LHCN-M2 (cell line): Measurements from ENCODE around the gene ADCY10. TPM values are rescaled to one million over a fixed set of nuclear protein-coding genes. Genes with fewer than 3 reads are reported as not detected.
"Not testable (repeated sequence)": the region's sequence is repeated elsewhere in the genome, so short reads cannot be mapped to it uniquely, and the experiment has no call there.

Experiments used
- DNase-seq: peaks from one replicate; pipeline ENCODE4 v3.0.0-alpha.2; 2012; ENCODE audit warnings: low read depth
- total RNA-seq: library from RNA; depleted of rRNA; stranded (reverse); fragments of >200 nt; gene quantifications from 2 replicates; pipeline ENCODE4 v1.2.3, GENCODE V29; 2014

ADCY10 gene
- total RNA-seq, 1 experiment from 2014 or later: 0.29 TPM

DNA sequence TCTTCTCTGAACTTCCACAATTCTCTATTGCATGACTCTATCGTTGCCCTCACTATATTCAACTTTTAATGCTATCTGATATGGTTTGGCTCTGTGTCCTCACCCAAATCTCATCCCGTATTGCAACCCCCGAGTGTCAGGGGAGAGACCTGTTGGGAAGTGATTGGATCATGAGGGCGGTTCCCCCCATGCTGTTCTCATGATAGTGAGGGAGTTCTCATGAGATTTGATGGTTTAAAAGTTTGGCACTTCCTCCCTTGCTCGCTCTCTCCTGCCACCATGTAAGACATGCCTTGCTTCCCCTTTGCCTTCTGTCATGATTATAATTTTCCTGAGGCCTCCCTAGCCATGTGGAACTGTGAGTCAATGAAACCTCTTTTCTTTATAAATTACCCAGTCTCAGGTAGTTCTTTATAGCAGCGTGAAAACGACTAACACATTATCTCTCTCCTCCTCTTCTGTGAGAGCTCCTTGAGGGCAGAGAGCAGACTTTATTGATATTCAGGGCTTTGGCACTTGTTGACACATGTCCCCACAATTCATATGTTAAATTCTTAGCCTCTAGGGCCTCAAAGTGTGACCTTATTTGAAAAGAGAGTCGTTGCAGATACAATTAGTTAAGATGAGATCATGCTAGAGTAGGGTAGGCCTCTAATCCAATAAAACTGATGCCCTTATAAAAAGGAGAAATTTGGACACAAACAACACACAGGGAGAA lies 52.1 kb downstream of the ADCY10 start:
- no peak for DNase-seq

DNA sequence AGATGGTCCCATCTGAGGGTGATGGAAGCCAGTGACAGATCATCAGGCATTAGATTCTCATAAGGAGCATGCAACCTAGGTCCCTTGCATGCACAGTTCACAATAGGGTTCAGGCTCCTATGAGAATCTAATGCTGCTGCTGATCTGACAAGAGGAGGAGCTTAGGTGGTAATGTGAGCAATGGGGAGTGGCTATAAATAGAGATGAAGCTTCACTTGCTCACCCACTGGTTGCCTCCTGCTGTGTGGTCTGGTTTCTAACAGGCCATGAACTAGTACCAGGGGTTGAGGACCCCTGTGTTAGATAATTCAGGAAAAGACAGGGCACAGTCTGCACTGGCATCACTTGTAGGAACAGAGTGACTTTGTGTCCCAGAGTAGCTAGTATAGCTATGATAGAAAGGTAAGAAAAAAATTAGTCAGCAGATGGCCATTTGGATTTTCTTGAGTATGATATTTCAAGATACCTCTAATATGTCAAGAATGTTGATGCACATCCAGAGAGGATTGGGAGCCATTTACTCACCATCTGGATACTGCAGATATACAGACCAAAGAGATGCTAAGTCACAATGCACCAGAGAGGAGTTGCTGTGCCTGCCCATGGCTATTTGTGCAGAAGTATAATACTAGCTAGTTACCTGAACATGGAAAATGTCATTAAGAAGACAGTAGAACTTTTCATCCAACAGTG lies 53.6 kb downstream of the ADCY10 start:
- peak; percentile 15 for DNase-seq

DNA sequence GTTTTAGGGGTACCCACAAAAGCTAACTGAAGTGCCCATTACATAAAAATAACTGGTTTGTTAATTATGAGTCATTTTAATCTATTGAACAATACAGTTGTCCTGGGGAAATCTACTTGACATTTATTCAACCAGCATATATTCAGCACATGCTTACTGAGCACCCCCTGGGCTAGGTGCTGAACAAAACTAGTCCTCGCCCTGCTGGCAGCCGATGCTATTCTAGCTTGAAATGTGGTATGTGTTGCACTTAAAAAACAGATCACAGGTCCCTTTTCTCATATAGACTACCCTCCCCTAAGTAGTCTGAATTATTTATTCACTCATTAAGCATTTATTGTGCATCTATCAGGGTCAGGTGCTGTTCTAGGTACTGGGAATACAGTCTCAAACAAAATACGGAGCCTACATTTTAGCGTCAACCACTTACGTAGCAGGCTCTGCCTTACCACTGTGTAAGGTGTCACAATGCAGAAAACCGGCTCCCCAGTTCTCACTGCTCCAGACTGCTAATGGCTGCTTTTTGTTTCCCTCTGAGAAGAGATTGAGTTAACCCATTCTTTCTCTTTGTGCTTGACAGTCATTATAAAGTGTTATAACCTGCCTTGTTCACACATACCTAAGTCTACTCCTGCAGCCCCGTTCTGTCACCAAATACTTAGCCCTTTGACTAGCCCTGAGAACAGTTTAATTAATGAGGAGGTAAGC lies 57.1 kb downstream of the ADCY10 start:
- DNase-seq: no peak

DNA sequence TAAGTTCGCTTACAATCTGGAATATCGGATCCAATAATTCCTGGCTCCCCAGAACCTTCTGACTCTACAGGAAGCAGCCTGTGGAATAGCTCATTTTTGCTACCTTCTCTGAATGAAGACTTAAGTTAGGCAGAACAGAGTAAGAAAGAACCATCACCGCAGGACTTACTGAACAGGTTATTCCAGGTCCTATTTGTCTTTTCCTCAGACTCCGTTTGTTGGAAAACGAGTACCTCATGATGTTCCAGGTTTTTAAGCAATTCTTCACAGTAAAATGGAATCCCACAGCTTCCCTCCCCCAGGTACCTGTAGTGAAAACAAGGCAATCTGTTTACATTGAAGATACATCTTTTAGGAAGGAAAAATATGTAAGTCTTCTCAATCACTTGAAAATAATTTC lies 59.8 kb downstream of the ADCY10 start:
- DNase-seq: no peak

DNA sequence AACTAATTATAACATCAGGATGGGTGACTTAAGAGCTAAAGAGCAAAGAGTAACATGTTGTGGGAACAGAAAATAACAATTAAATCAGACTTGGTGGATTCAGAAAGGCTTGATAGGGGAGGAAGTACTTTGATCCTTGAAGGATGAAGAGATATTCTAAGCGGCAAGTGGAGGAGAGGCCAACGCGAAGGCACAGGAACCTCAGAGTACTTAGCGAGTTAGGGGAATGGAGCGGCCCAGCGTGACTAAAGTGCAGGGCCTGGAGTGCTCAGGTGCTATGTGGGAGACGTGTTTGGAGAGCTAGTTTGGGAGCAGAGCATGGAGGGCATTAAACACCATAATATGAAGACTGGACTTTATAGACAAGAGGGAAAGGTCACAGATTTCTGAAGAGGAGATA lies 64.3 kb downstream of the ADCY10 start:
- DNase-seq: no peak

DNA sequence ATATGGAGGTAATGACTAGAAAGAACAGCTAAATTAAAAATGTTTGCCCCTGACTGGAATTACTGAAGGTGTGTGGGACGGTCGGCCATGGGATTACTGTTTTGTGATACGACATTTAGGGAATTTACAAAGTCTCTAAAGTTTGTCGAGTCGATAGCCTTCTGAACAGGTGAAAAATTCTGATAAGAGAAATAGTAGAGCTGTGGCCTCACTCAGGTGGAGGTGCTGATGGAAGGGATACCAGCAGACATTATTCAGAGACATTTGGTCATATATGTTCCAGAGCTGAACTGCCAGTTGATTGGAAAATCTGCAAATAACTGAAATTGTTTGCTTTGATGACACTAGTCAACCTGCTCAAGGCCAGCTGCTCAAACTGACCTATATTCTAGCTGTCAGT lies 71.1 kb downstream of the ADCY10 start:
- no peak for DNase-seq

DNA sequence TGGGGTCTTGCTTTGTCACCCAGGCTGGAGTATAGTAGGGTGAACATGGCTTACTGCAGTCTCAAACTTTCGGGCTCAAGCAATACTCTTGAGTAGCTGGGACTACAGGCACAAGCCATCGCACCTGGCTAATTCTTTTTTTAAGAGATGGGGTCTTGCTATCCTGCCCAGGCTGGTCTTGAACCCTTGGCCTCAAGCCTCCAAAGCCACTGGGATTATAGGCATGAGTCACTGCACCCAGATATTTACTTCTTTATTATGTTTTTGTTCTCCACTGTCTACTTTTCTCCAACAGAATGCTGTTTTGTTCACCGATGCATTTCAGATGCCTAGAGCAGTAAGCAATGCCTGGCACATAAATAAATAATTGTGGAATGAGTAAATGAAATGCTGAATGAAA lies 72.4 kb downstream of the ADCY10 start:
- no peak for DNase-seq

DNA sequence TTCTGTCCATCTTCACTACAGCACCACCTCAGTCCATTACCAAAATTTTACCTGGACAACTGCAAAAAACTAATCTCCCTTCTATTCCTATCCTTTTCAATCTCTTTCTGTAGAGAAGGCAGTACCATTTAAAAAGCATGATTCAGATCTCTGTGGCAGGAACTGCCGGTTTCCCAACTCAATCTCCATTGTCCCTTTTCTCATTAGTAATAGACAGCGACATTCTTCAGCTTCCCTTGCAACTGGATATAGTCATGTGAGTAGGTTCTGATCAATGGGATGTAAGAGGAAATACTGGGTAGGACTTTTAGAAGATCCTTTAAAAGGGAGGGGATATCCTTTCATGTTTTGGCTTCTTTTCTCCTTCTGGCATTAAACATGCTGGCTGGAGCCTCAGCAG lies 74.9 kb downstream of the ADCY10 start:
- DNase-seq: no peak

DNA sequence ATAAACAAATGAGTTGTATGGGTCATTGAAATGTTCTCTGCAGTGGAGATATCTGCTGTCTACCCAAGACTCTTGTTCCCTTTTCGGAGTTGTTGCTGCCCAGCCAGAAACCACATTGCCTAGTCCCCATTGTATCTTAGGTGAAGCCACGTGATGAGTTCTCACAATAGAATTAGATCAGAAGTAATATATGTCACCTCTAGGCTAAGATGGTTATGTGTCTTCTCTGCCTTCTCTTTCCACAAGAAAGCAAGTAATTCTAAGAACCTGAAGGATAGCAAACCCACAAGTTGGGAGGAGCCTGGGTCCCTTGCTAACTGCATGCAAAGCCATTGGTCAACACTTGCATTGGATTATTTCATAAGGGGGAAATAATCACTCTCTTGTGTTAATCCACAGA lies 76.6 kb downstream of the ADCY10 start:
- no peak for DNase-seq

DNA sequence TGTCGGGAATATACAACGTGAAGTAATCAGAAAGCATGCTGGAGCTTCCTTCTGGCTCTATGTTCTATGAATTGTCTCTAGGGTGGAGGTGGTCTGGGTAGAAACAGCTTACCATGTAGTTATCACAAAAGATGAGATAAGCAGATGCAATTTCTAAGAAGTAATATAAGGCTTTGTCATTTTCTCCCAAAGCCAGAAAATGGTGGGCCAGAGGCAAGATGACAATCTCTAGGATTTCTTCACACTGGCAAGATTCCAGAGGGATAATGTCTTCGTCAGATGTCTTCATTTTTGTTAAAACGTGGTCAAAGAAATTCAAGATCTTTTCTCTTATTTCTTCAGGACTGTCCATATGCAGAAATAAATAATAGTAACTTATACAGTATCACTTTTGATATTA lies 77.7 kb downstream of the ADCY10 start:
- DNase-seq: no peak

DNA sequence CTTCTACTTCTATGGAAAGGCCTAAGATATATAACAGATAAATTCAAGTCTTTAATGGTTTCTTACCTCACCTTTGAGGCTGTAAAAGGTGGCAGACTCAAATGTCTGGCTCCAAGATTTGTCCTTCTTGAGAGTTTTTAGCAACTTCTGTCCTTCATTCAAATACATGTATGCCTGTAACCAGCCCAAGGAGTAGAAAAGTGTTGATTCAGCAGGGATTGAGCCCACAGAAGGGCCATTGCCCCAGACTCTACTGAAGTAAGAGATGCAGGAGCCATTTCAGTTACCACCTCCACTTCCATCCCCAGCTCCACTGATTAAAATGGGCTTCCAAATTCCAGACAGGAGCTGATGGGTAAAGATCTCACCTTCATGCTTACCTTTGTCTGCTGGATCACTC lies 80.0 kb downstream of the ADCY10 start:
- no peak for DNase-seq

DNA sequence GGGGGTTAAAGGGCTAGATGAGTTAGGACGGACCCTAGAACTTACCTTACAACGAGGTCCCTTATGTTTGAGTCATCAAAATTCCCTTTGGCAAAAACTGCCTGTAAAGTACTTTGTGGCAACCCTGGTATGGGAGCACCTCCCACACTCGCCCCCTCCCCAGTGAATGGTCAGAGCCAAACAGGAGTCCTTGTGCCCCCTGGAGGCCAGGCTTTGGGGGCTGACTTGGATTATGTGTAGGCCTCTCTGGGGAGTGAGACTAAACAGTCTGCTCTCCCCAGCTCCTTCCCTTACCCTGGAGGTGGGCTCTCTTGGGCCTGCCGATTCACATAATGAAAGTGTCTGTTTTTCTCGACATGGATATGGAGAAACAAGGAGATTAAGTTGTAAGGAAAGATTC lies 81.2 kb downstream of the ADCY10 start:
- DNase-seq: no peak

DNA sequence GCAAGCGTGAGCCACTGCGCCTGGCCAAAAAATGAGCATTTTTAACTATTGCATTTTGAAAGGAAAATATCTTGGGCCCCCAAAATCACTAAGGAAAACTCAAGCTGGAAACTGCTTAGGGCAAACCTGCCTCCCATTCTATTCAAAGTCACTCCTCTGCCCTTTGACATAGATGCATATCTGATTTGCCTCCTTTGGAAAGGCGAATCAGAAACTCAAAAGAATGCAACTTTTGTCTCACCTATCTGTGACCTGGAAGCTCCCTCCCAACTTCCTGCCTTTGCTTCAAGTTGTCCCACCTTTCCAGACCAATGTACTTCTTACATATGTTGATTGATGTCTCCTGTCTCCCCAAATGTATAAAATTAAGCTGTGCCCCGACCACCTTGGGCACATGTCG lies 83.3 kb downstream of the ADCY10 start:
- not testable (repeated sequence) for DNase-seq

DNA sequence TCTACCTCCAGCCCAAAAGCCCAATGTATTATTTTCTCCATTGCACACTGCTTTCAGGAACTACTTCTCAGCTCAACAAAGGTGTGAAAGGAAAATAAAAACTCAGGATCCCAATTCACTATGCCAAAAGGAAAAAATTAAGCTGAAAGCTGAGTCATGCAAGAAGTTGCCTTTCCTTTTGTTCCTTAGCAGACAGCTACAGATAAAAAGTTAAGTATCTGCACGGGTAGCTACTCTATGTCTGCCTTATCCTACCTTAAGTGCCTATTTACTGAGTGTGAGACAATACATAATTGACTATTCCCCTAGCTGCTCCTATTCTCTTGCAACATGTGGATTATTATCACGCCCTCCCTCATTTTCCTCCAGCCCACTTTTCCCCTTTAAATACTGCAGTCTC lies 84.1 kb downstream of the ADCY10 start:
- DNase-seq: no peak

DNA sequence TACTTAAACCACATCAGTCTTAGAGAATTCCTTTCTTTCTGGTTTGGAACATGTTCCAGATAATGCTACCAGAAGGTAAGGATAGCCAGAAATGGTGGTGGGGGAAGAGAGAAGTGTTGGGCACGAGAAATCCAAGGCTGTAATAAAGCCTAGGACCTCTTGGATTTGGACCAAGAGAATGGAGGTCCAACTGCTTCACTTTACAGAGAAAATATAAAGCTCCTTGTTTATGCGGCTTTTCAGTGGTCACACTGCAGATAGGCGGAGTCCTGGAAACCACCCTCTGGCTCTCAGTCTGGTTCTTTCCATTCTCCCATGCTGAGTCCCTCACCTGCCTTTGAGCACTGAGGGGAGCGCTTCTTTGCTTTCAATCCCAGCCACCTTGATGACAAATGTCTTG lies 87.8 kb downstream of the ADCY10 start:
- no peak for DNase-seq

DNA sequence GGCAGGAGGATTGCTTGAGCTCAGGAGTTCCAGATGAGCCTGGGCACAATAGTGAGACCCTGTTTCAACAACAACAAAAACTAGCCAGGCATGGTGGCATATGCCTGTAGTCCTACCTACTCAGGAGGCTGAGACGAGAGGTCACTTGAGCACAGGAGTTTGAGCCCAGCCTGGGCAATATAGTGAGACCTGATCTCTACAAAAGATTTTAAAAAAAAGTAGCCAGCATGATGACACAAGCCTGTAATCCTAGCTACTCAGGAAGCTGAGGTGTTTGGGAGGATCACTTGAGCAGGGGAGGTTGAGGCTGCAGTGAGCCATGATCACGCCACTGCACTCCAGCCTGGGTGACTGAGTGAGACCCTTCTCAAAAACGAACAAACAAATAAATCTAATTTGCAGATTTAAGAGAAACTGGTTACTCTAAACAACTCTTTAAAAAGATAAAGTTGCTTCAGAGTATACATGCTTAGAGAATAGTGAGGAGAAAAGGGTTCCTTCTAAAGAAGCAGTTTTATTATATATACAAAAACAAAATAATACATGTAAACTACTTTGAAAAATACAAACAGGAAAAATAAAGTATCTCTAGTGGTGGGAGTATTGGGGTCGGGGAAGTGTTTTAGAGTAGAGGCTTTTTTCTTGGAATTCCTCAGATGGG lies 88.4 kb downstream of the ADCY10 start:
- no peak for DNase-seq

DNA sequence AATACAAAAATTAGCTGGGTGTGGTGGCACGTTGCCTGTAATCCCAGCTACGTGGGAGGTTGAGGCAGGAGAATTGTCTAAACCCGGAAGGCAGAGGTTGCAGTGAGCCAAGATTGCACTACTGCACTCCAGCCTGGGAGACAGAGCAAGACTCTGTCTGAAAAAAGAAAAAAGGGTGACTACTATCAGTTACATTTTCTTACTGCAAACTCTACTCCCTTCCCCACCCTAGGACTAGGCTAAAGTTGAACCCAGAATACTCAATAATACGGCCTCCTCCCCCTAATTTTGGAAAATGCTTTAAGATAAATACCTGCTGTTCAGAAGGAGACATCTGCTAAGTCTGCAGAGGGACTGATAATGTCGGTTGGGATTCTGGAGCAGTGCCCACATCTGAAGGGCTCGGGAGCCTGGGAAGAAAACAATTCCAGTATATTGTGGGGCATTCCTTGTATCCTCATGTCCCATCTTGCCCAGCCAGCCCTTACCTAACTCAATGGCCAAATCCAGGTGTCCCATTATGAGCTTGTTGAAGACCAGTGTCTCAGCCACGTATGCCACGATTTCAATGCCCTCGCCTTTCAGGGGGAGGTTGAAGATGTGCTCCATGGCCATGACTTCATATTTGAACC lies 89.7 kb downstream of the ADCY10 start:
- no peak for DNase-seq

DNA sequence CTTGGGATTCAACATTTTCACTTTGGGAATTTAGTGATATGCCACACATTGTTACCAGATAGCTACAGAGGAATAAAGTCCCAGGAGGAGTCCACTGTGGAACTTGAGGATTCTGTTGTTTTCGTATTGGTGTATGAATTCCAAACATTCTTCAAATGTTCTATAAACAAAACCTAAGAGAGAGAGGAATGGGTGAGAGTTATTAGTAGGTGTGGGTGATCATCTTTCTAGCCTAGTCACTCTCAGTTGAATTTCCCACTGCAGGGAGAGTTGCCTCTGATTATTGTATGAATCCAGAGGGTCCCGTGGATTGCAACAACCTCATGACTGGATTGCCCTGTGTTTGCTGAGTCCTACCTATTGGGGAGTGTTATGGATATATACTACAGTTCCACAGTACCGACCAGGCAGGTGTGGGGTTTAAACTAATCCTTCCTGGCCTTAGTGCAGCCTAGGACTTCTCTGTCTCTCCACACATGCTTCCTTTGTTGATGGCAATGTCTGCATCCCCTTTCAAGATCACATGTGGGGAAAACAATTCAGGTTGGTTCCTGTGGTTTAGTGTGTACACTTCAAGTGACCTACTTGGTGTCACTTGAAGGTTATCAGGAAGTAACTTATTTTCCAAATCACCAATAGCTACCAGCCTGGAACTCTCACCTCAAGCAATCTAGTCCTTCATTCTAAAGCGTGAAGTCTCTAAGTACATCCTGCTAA lies 91.8 kb downstream of the ADCY10 start:
- peak; percentile 43 for DNase-seq

DNA sequence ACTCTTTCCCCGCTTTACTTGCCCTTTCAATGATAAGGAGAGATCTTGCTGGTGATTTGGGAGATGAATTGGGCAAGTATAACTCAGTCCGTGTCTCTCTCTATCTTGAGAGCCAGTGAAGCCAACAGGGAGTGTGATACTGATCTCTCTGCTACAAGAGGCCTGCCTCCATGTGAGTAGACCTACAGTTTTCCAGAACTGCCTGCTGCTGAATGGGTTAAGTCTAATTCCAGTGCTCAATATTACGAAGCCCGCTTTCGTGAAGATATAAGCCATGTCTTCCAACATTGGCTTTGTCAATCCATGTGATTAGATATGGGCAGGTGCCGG lies 92.6 kb downstream of the ADCY10 start:
- no peak for DNase-seq

DNA sequence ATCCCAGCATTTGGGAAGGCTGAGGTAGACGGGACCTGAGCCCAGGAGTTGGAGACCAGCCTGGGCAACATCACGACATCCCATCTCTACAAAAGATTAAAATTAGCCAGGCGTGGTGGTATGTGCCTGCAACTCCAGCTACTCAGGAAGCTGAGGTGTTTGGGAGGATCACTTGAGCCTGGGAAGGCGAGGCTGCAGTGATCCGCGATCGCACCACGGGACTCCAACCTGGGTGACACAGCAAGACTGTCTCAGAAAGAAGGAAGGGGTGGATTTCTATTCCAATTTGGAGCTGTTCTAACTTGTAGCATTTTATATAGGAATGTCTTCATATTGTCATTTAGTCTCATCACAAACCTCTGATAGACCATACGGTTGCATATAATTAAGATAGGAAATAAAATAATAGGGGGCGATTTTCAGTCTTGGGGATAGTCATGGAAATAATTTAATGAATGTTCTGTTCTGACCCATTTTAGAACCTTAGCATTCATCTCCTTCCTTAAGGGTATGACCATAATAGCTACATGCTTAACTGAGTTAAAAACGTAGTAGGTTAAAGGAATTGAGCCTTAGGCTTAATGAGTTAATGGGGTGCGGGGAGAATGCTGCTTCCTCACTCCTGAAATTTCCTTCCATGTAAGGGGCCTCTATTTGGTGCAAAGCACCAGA lies 93.1 kb downstream of the ADCY10 start:
- no peak for DNase-seq
